Common myeloid progenitor, CD34-positive (primary cell): ENCODE measurements around the gene TWSG1.
A peak's percentile ranks its signal among the peaks of the same experiment; 100 is the strongest.

Experiments
- CTCF ChIA-PET: fragments of 350-600 bp; sonication (Branson Sonifier 250); formaldehyde crosslinking; loops from one replicate; lab custom pipeline; 2021; ENCODE audit warnings: antibody characterized with exemption; lab: Charles Lee
- POLR2A ChIA-PET: fragments of 350-600 bp; sonication (Branson Sonifier 250); formaldehyde crosslinking; loops from one replicate; lab custom pipeline; 2021; ENCODE audit warnings: antibody characterized with exemption; lab: Charles Lee
- DNase-seq, 3 donors: peaks; one replicate each; pipeline versions ENCODE4 v3.0.0 to v3.0.0-alpha.2; 2013
- H3K27ac ChIP-seq, 2 experiments: 1 replicate in 1 of 2; 2 replicates in 1 of 2; pipeline ENCODE4 v1.7.0; 2013; ENCODE audit warnings: inconsistent platforms in 2 of 2, low read length in 2 of 2, mild to moderate bottlenecking in 2 of 2, low read depth in 1 of 2, moderate library complexity in 1 of 2; ENCODE audit not compliant: severe bottlenecking in 2 of 2, insufficient read depth in 1 of 2, poor library complexity in 1 of 2
- H3K27me3 ChIP-seq, 5 experiments: replicated peaks in 2 of 5; 1 replicate in 3 of 5; 2 replicates in 2 of 5; pipeline versions ENCODE4 v1.6.1 to v1.7.0; 2013; ENCODE audit warnings: low read length in 4 of 5, mild to moderate bottlenecking in 2 of 5, moderate library complexity in 2 of 5, inconsistent platforms in 1 of 5; ENCODE audit not compliant: insufficient read depth in 5 of 5, control insufficient read depth in 4 of 5
- H3K36me3 ChIP-seq, 4 experiments: 1 replicate in 2 of 4; 2 replicates in 2 of 4; pipeline versions ENCODE4 v1.6.1 to v1.7.0; 2013; ENCODE audit warnings: low read length in 3 of 4, control low read depth in 1 of 4, mild to moderate bottlenecking in 1 of 4; ENCODE audit not compliant: control insufficient read depth in 4 of 4, insufficient read depth in 4 of 4
- H3K4me1 ChIP-seq, 4 experiments: 1 replicate in 3 of 4; 2 replicates in 1 of 4; pipeline versions ENCODE4 v1.6.1 to v1.7.1; 2013; ENCODE audit warnings: low read length in 3 of 4, mild to moderate bottlenecking in 3 of 4, control low read depth in 1 of 4, inconsistent platforms in 1 of 4, moderate library complexity in 1 of 4; ENCODE audit not compliant: control insufficient read depth in 4 of 4, insufficient read depth in 4 of 4; ENCODE audit errors: control extremely low read depth in 1 of 4
- H3K4me3 ChIP-seq, 7 experiments: 1 replicate in 4 of 7; 2 replicates in 3 of 7; pipeline versions ENCODE4 v1.5.1 to v1.7.0; 2013; ENCODE audit warnings: mild to moderate bottlenecking in 7 of 7, low read length in 6 of 7, moderate library complexity in 6 of 7, inconsistent platforms in 2 of 7, low read depth in 2 of 7, control low read depth in 1 of 7; ENCODE audit not compliant: insufficient read depth in 4 of 7, control insufficient read depth in 1 of 7; ENCODE audit errors: extremely low read depth in 1 of 7
- H3K9me3 ChIP-seq, 5 experiments: 1 replicate in 4 of 5; 2 replicates in 1 of 5; pipeline versions ENCODE4 v1.6.1 to v1.7.1; 2013; ENCODE audit warnings: low read length in 4 of 5, mild to moderate bottlenecking in 2 of 5, inconsistent platforms in 1 of 5, low read depth in 1 of 5, moderate library complexity in 1 of 5; ENCODE audit not compliant: control insufficient read depth in 4 of 5, insufficient read depth in 2 of 5; ENCODE audit errors: control extremely low read depth in 1 of 5
- WGBS: methylation state at CpG from one replicate; pipeline ENCODE4 v1.1.5; 2013; ENCODE audit not compliant: insufficient coverage; 5-methylcytosine and 5-hydroxymethylcytosine counted together

TWSG1 gene

GRCh38 chr18:9405130-9405529, 70.6 kb downstream of the TWSG1 start:
- Histone ChIP-seq H3K36me3 (peaks cover 0 to 3% (median 1%) of the 10 kb centered on the region in 4 experiments), H3K4me1 (peaks cover 4 to 21% (median 18%) of the 10 kb centered on the region in 4 experiments), H3K27ac (peak overlapping the region; percentile 89), H3K27me3 (no peaks in the 10 kb centered on the region), H3K9me3 (no peaks in the 10 kb centered on the region), H3K4me3 (peak overlapping the region in 6 of 7 experiments; percentile 9 to 74 (median 36))
- POLR2A ChIA-PET, result no interaction called here
- CTCF ChIA-PET, result interaction anchor here (0.9 kb wide), 1 partner anchor 12 kb away, joined by 3 read pairs; no protein-coding TSS in a partner anchor
- WGBS, result 85% methylated on average over 3 of the region's 7 CpGs
- DNase-seq, result no peak

- peaks cover 4 to 21% (median 18%) of the 10 kb centered on the region in 4 experiments for H3K4me1 ChIP-seq
- ChIA-PET POLR2A (no interaction called here), CTCF (interaction anchor here (0.9 kb wide), 1 partner anchor 12 kb away, joined by 3 read pairs; no protein-coding TSS in a partner anchor)
- H3K27ac ChIP-seq, result no peak overlapping the region
- 92% methylated on average over 6 of the region's 6 CpGs for WGBS
- no peak overlapping the region for H3K4me3 ChIP-seq
- DNase-seq, result no peak
- H3K9me3 ChIP-seq, result peaks cover 0 to 2% (median 0%) of the 10 kb centered on the region in 5 experiments
- H3K27me3 ChIP-seq, result no peaks in the 10 kb centered on the region
- H3K36me3 ChIP-seq, result peaks cover 0 to 3% (median 0%) of the 10 kb centered on the region in 4 experiments
Measured at GRCh38 chr18:9405977-9406376, 71.4 kb downstream of the TWSG1 start.

- WGBS, result 25% methylated on average over 1 of the region's 1 CpG
- CTCF ChIA-PET, result no interaction called here
Measured at GRCh38 chr18:9410515-9410914, 75.9 kb downstream of the TWSG1 start.

GRCh38 chr18:9413576-9413975, 79.0 kb downstream of the TWSG1 start:
- no peak overlapping the region for H3K4me3 ChIP-seq
- no peak overlapping the region for H3K27ac ChIP-seq
- WGBS, result 100% methylated on average over 1 of the region's 1 CpG
- no peaks in the 10 kb centered on the region for H3K27me3 ChIP-seq
- H3K4me1 ChIP-seq, result no peaks in the 10 kb centered on the region
- CTCF ChIA-PET, result interaction anchor here (0.9 kb wide), 1 partner anchor 20 kb away, joined by 4 read pairs; no protein-coding TSS in a partner anchor
- H3K9me3 ChIP-seq, result peaks cover 0 to 2% (median 0%) of the 10 kb centered on the region in 5 experiments
- H3K36me3 ChIP-seq, result no peaks in the 10 kb centered on the region
- no peak for DNase-seq
- POLR2A ChIA-PET, result no interaction called here

More at GRCh38 chr18:9410515-9410914, 75.9 kb downstream of the TWSG1 start:
- DNase-seq, result no peak
- Histone ChIP-seq H3K27ac (no peak overlapping the region), H3K4me1 (peaks cover 0 to 1% (median 0%) of the 10 kb centered on the region in 4 experiments), H3K9me3 (peaks cover 0 to 2% (median 0%) of the 10 kb centered on the region in 5 experiments), H3K27me3 (no peaks in the 10 kb centered on the region), H3K4me3 (no peak overlapping the region), H3K36me3 (peaks cover 0 to 3% (median 0%) of the 10 kb centered on the region in 4 experiments)
- POLR2A ChIA-PET, result interaction anchor here (0.5 kb wide), 1 partner anchor 120 kb away, joined by 3 read pairs; no protein-coding TSS in a partner anchor

- ChIA-PET POLR2A (no interaction called here), CTCF (interaction anchor here (1.1 kb wide), 1 partner anchor 11 kb away, joined by 4 read pairs; no protein-coding TSS in a partner anchor)
- Histone ChIP-seq H3K9me3 (no peaks in the 10 kb centered on the region), H3K27me3 (no peaks in the 10 kb centered on the region), H3K4me1 (no peaks in the 10 kb centered on the region), H3K4me3 (no peak overlapping the region), H3K36me3 (no peaks in the 10 kb centered on the region), H3K27ac (no peak overlapping the region)
- no peak for DNase-seq
- 94% methylated on average over 5 of the region's 6 CpGs for WGBS
Measured at GRCh38 chr18:9416563-9417072, 82.0 kb downstream of the TWSG1 start.

GRCh38 chr18:9417073-9417851, 82.7 kb downstream of the TWSG1 start:
- DNase-seq, result no peak
- 98% methylated on average over 17 of the region's 18 CpGs for WGBS
- Histone ChIP-seq H3K9me3 (no peaks in the 10 kb centered on the region), H3K36me3 (no peaks in the 10 kb centered on the region), H3K27me3 (no peaks in the 10 kb centered on the region), H3K4me3 (no peak overlapping the region), H3K27ac (no peak overlapping the region), H3K4me1 (no peaks in the 10 kb centered on the region)
- ChIA-PET CTCF (interaction anchor here (0.9 to 1.0 kb wide), 2 partner anchors 10 to 12 kb away, joined by 3 read pairs; no protein-coding TSS in a partner anchor), POLR2A (no interaction called here)
